Caco-2 (cell line): Measurements from ENCODE around the gene SCGB3A1. TPM values are rescaled to one million over a fixed set of nuclear protein-coding genes. Genes with fewer than 3 reads are reported as not detected.

Source experiments
- Bru-seq: library from RNA; stranded (reverse); fragments of 400-500 nt; gene quantifications from one replicate; lab custom pipeline; 2021; lab: Mats Ljungman, UMichigan
- BruChase-seq, 2 experiments: library from RNA; stranded (reverse); fragments of 400-500 nt; gene quantifications; one replicate each; lab custom pipeline; 2021; lab: Mats Ljungman, UMichigan
- BruUV-seq: library from RNA; stranded (reverse); fragments of 400-500 nt; replicated peaks from 2 replicates; lab custom pipeline; 2021; lab: Mats Ljungman, UMichigan
- CTCF ChIA-PET: fragments of 300-600 bp; sonication (Branson Sonifier 250); formaldehyde crosslinking; loops from one replicate; lab custom pipeline; 2022; ENCODE audit warnings: antibody characterized with exemption; lab: Charles Lee
- POLR2A ChIA-PET: fragments of 300-600 bp; sonication (Branson Sonifier 250); formaldehyde crosslinking; loops from one replicate; lab custom pipeline; 2022; ENCODE audit warnings: antibody characterized with exemption; lab: Charles Lee
- DNase-seq, 2 experiments: peaks; one replicate each; pipeline versions ENCODE4 v3.0.0 to v3.0.0-alpha.2; 2020 to 2022
- H3K27me3 ChIP-seq: replicated peaks from 2 replicates; pipeline ENCODE4 v1.6.0; 2011; ENCODE audit warnings: low read length; ENCODE audit not compliant: control insufficient read depth, insufficient read depth
- H3K36me3 ChIP-seq: 2 replicates; pipeline ENCODE4 v1.5.1; 2011; ENCODE audit warnings: low read length; ENCODE audit not compliant: control insufficient read depth, insufficient read depth
- H3K4me1 ChIP-seq: fragments of 250-450 bp; sonication (Bioruptor Pico); 2 replicates; pipeline ENCODE4 v1.5.1; 2020; ENCODE audit warnings: mild to moderate bottlenecking
- H3K4me3 ChIP-seq: 2 replicates; pipeline ENCODE4 v1.5.1; 2011; ENCODE audit warnings: low read depth, mild to moderate bottlenecking, control low read depth, low read length
- H3K9me3 ChIP-seq: fragments of 250-450 bp; sonication (Bioruptor Pico); 2 replicates; pipeline ENCODE4 v1.5.1; 2020; ENCODE audit warnings: mild to moderate bottlenecking, moderate library complexity
- H3K27ac Mint-ChIP-seq: one replicate; pipeline ENCODE4 v1.8.0; 2022; ENCODE audit warnings: mixed read lengths; ENCODE audit not compliant: unreplicated experiment
- H3K27me3 Mint-ChIP-seq: one replicate; pipeline ENCODE4 v1.8.0; 2022; ENCODE audit warnings: mixed read lengths; ENCODE audit not compliant: insufficient read depth, unreplicated experiment
- H3K36me3 Mint-ChIP-seq: one replicate; pipeline ENCODE4 v1.8.0; 2022; ENCODE audit warnings: mild to moderate bottlenecking, mixed read lengths; ENCODE audit not compliant: insufficient read depth, unreplicated experiment
- H3K4me1 Mint-ChIP-seq: one replicate; pipeline ENCODE4 v1.8.0; 2022; ENCODE audit warnings: low read depth, mixed read lengths; ENCODE audit not compliant: unreplicated experiment
- H3K4me3 Mint-ChIP-seq: one replicate; pipeline ENCODE4 v1.8.0; 2022; ENCODE audit warnings: mild to moderate bottlenecking, moderate library complexity, mixed read lengths; ENCODE audit not compliant: unreplicated experiment
- H3K9me3 Mint-ChIP-seq: one replicate; pipeline ENCODE4 v1.8.0; 2022; ENCODE audit warnings: mixed read lengths; ENCODE audit not compliant: unreplicated experiment
- intact Hi-C: fragments of 100-400 bp; cut with micrococcal nuclease; formaldehyde crosslinking; loops from one replicate; pipeline ENCODE4 v1.10.0; 2022; ENCODE audit not compliant: unreplicated experiment
- long read RNA-seq: library from polyadenylated mRNA; stranded (forward); transcript quantifications from one replicate; pipeline ENCODE4 v2.0.0, GENCODE V29; 2022
- total RNA-seq: library from RNA; stranded (reverse); gene quantifications from 2 replicates; pipeline ENCODE4 v1.2.3, GENCODE V29; 2022
- TF ChIP-seq, protein P1 (sequence below), 2 experiments: fragments of 200-600 bp in 1 of 2; IDR thresholded peaks; 1 replicate in 1 of 2; 2 replicates in 1 of 2; pipeline versions ENCODE4 v1.5.1 to v1.8.0; 2011 to 2022; ENCODE audit warnings: antibody characterized with exemption in 1 of 2, control low read depth in 1 of 2, inconsistent platforms in 1 of 2, low read depth in 1 of 2, low read length in 1 of 2, mild to moderate bottlenecking in 1 of 2, moderate library complexity in 1 of 2; ENCODE audit not compliant: insufficient read depth in 1 of 2, severe bottlenecking in 1 of 2, unreplicated experiment in 1 of 2

The SCGB3A1 gene, protein sequence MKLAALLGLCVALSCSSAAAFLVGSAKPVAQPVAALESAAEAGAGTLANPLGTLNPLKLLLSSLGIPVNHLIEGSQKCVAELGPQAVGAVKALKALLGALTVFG
- total RNA-seq (not detected in 2 replicates), Bru-seq, nascent RNA (not detected), BruChase-seq, experiment 1, labeled RNA remaining after a 2-hour chase (not detected), BruChase-seq, experiment 2, labeled RNA remaining after a 6-hour chase (not detected)
- long read RNA-seq: 0 reads

DNA sequence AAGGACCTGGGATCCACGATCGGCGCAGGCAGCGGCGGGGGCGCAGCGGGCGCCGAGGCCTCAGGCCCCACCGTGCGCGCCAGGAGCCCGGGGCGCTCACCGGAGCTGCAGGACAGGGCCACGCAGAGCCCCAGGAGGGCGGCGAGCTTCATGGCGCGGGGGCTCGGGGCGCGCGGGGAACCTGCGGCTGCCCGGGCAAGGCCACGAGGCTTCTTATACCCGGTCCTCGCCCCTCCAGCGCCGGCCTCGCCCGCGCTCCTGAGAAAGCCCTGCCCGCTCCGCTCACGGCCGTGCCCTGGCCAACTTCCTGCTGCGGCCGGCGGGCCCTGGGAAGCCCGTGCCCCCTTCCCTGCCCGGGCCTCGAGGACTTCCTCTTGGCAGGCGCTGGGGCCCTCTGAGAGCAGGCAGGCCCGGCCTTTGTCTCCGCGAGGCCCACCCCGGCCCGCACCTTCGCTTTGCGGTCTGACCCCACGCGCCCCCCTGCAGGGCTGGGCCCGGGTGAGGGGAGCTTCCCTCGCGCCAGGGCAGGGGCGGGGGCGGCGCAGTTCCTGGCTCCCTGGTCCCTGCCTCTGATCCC is at the start of gene SCGB3A1:
SCGB3A1 (minus strand) TSS at position 189 of the 577 bp plus-strand sequence; CDS start at position 152, 37 bp downstream.
- no peaks in the 10 kb centered on the region; the same call in 1 of the 2 replicates for H3K27me3 ChIP-seq
- H3K27ac Mint-ChIP-seq: no peak within 1 kb of the TSS
- no peak within 1 kb of the TSS for H3K4me3 ChIP-seq
- DNase-seq: no peak
- no peaks in the 10 kb centered on the region for H3K9me3 ChIP-seq
- no peaks in the 10 kb centered on the region for H3K36me3 Mint-ChIP-seq
- intact Hi-C loops: no loop called here
- POLR2A ChIA-PET: no interaction called here
- H3K27me3 Mint-ChIP-seq: peaks cover 5% of the 10 kb centered on the region
- no peaks in the 10 kb centered on the region for H3K36me3 ChIP-seq
- H3K4me1 ChIP-seq: no peaks in the 10 kb centered on the region
- H3K4me3 Mint-ChIP-seq: no peak within 1 kb of the TSS
- TF ChIP-seq, protein P1, sequence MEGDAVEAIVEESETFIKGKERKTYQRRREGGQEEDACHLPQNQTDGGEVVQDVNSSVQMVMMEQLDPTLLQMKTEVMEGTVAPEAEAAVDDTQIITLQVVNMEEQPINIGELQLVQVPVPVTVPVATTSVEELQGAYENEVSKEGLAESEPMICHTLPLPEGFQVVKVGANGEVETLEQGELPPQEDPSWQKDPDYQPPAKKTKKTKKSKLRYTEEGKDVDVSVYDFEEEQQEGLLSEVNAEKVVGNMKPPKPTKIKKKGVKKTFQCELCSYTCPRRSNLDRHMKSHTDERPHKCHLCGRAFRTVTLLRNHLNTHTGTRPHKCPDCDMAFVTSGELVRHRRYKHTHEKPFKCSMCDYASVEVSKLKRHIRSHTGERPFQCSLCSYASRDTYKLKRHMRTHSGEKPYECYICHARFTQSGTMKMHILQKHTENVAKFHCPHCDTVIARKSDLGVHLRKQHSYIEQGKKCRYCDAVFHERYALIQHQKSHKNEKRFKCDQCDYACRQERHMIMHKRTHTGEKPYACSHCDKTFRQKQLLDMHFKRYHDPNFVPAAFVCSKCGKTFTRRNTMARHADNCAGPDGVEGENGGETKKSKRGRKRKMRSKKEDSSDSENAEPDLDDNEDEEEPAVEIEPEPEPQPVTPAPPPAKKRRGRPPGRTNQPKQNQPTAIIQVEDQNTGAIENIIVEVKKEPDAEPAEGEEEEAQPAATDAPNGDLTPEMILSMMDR (IDR thresholded peaks at IDR 0.05; ENCODE audit: insufficient read depth in 1 of 2, low read depth in 1 of 2, low read length in 1 of 2, severe bottlenecking in 1 of 2, unreplicated experiment in 1 of 2): no peak
- no TSS peak for BruUV-seq
- H3K9me3 Mint-ChIP-seq: no peaks in the 10 kb centered on the region
- CTCF ChIA-PET: no interaction called here
- H3K4me1 Mint-ChIP-seq: no peaks in the 10 kb centered on the region

DNA sequence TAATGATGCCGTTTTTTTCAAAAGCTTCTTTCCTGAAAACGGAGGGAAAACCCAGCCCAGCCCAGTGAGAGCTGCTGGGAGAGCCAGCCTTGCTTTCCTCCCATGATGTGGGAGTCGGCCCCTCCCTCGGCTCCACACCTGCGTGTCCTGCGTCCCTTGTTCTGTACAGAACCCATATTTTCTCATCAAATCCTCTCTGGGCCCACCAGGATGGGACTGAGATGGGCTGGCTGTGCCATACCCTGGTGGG is 49.2 kb upstream of the SCGB3A1 start:
- Mint-ChIP-seq H3K4me3 (no peak overlapping the region), H3K4me1 (no peaks in the 10 kb centered on the region), H3K9me3 (no peaks in the 10 kb centered on the region), H3K36me3 (no peaks in the 10 kb centered on the region), H3K27ac (no peak overlapping the region), H3K27me3 (peaks cover 19% of the 10 kb centered on the region)
- Histone ChIP-seq H3K4me1 (no peaks in the 10 kb centered on the region), H3K4me3 (no peak overlapping the region), H3K36me3 (no peaks in the 10 kb centered on the region), H3K9me3 (no peaks in the 10 kb centered on the region), H3K27me3 (no peaks in the 10 kb centered on the region; the same call in 1 of the 2 replicates)
- intact Hi-C loops: no loop called here
- BruUV-seq: no TSS peak
- TF ChIP-seq, protein P1 (IDR thresholded peaks at IDR 0.05; ENCODE audit: insufficient read depth in 1 of 2, low read depth in 1 of 2, low read length in 1 of 2, severe bottlenecking in 1 of 2, unreplicated experiment in 1 of 2): no peak
- ChIA-PET CTCF (no interaction called here), POLR2A (no interaction called here)
- peak in 1 of 2 experiments; percentile 15 for DNase-seq

DNA sequence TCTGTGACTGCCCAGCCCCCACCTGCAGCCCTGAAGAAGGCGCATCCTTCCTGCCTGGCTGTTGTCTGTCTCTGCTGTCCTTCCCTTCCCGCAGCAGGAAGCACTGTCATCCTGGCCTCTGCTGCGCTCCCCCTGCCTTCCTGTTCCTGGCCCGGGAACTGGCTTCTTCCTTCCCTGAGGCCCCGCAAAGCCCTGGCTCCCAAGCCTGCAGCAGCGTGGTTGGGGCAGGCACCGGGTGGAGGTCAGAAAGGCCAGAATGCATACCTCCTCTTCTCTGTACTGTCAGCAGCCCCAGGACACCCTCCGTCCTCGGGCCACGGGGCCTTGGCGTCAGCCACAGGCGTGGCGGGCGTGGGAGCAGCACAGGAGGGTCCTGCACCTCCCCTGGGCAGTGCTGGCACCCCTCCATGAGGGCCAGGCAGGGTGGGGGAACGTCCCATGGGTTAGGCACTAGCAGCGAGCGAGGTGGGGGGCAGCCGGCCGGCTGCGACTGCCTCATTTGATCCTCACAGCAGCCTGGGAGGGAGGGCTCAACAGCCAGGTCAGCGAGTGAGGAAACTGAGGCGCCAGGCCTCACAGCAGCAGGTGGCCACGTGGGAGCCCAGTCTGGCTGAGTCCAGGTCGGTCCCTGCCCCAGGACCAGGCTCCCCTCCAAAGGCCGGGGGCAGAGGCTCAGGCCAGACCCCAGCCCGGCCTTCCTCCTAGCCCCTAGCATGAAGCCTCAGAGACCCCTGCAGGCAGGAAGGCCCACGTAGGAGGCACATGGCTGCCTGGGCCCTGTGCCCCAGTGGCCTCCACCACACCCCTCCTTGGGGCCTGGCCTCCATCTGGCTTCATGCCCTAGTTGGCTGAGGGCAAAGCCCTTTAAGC is 48.7 kb upstream of the SCGB3A1 start:
- BruUV-seq: no TSS peak
- ChIA-PET CTCF (no interaction called here), POLR2A (no interaction called here)
- H3K4me1 ChIP-seq: no peaks in the 10 kb centered on the region
- TF ChIP-seq, protein P1 (IDR thresholded peaks at IDR 0.05; ENCODE audit: insufficient read depth in 1 of 2, low read depth in 1 of 2, low read length in 1 of 2, severe bottlenecking in 1 of 2, unreplicated experiment in 1 of 2): no peak
- H3K36me3 ChIP-seq: no peaks in the 10 kb centered on the region
- no peaks in the 10 kb centered on the region for H3K9me3 ChIP-seq
- no peak overlapping the region for H3K4me3 Mint-ChIP-seq
- no peaks in the 10 kb centered on the region for H3K36me3 Mint-ChIP-seq
- intact Hi-C loops: no loop called here
- peaks cover 19% of the 10 kb centered on the region for H3K27me3 Mint-ChIP-seq
- H3K9me3 Mint-ChIP-seq: no peaks in the 10 kb centered on the region
- H3K27ac Mint-ChIP-seq: no peak overlapping the region
- no peaks in the 10 kb centered on the region for H3K4me1 Mint-ChIP-seq
- no peak overlapping the region for H3K4me3 ChIP-seq
- no peaks in the 10 kb centered on the region; the same call in 1 of the 2 replicates for H3K27me3 ChIP-seq
- peak in 1 of 2 experiments; percentile 27 for DNase-seq
